Endodermal cell (in vitro differentiated cells): Measurements from ENCODE around the gene RAB38. TPM values are rescaled to one million over a fixed set of nuclear protein-coding genes. Genes with fewer than 3 reads are reported as not detected.

ENCODE experiments used
- DNase-seq: peaks from one replicate; pipeline ENCODE4 v3.0.0-alpha.2; 2017
- H3K27ac ChIP-seq: 2 replicates; pipeline ENCODE4 v1.5.1; 2013; ENCODE audit warnings: mild to moderate bottlenecking, low read depth, low read length, moderate library complexity
- H3K27me3 ChIP-seq: 2 replicates; pipeline ENCODE4 v1.6.1; 2013; ENCODE audit warnings: mild to moderate bottlenecking, low read length, moderate library complexity; ENCODE audit not compliant: insufficient read depth, control insufficient read depth, poor library complexity, severe bottlenecking
- H3K36me3 ChIP-seq: 2 replicates; pipeline ENCODE4 v1.7.0; 2013; ENCODE audit warnings: mild to moderate bottlenecking, low read length, moderate library complexity; ENCODE audit not compliant: control insufficient read depth, insufficient read depth
- H3K4me1 ChIP-seq: one replicate; pipeline ENCODE4 v1.7.0; 2013; ENCODE audit warnings: low read length; ENCODE audit not compliant: control insufficient read depth, insufficient read depth
- H3K4me3 ChIP-seq: 2 replicates; pipeline ENCODE4 v1.5.1; 2013; ENCODE audit warnings: mild to moderate bottlenecking, low read length, moderate library complexity
- H3K9ac ChIP-seq: 2 replicates; pipeline ENCODE4 v1.6.1; 2013; ENCODE audit warnings: mild to moderate bottlenecking, low read length, moderate library complexity; ENCODE audit not compliant: poor library complexity, severe bottlenecking; ENCODE audit errors: extremely low read depth
- H3K9me3 ChIP-seq: 2 replicates; pipeline ENCODE4 v1.6.1; 2013; ENCODE audit warnings: mild to moderate bottlenecking, low read length, moderate library complexity; ENCODE audit not compliant: control insufficient read depth
- H3K27ac Mint-ChIP-seq: 2 replicates; pipeline ENCODE4 v1.8.0; 2020; ENCODE audit warnings: mixed read lengths
- H3K27me3 Mint-ChIP-seq: 2 replicates; pipeline ENCODE4 v1.8.0; 2021; ENCODE audit warnings: mild to moderate bottlenecking, mixed read lengths; ENCODE audit not compliant: insufficient read depth
- H3K36me3 Mint-ChIP-seq: 2 replicates; pipeline ENCODE4 v1.8.0; 2020; ENCODE audit warnings: low read depth, mixed read lengths
- H3K4me1 Mint-ChIP-seq: 2 replicates; pipeline ENCODE4 v1.8.0; 2020; ENCODE audit warnings: mixed read lengths
- H3K4me3 Mint-ChIP-seq: 2 replicates; pipeline ENCODE4 v1.8.0; 2020; ENCODE audit warnings: mild to moderate bottlenecking, moderate library complexity, mixed read lengths
- H3K9me3 Mint-ChIP-seq: 2 replicates; pipeline ENCODE4 v1.8.0; 2020; ENCODE audit warnings: mild to moderate bottlenecking, mixed read lengths
- CTCF ChIP-seq: fragments of 200-600 bp; sonication (generic); conservative IDR thresholded peaks from 2 replicates; pipeline ENCODE4 v1.5.0; 2021; ENCODE audit warnings: antibody characterized with exemption, mild to moderate bottlenecking
- WGBS, 2 experiments: methylation state at CpG; one replicate each; pipeline versions ENCODE4 v1.1.5 to v1.1.7; 2013; ENCODE audit warnings: missing lambda C conversion rate in 2 of 2, mixed read lengths in 1 of 2; ENCODE audit not compliant: insufficient coverage in 1 of 2, insufficient read length in 1 of 2; 5-methylcytosine and 5-hydroxymethylcytosine counted together
- total RNA-seq, 2 donors: library from RNA; stranded (reverse); fragmentation: NEBNext Ultra II Directional in 1 of 2; extraction: Animal tissue kit (Norgen Biotek cat#: 25700) in 1 of 2; gene quantifications; 2 replicates in 1 of 2; 3 replicates in 1 of 2; pipeline ENCODE4 v1.2.1, GENCODE V29; 2021

RAB38 gene
- total RNA-seq, 2 donors from 2014 or later: 12.3 to 15.0 TPM

GRCh38 chr11:88114486-88115045 lies 60.7 kb downstream of the RAB38 start:
- no peaks in the 10 kb centered on the region for H3K27me3 Mint-ChIP-seq
- no peak overlapping the region for H3K4me3 Mint-ChIP-seq
- 88% methylated on average over 1 of the region's 1 CpG; no CpG with 5 or more reads in 1 of the 2 experiments for WGBS, 2 experiments
- H3K4me1 ChIP-seq: peaks cover 7% of the 10 kb centered on the region
- H3K4me3 ChIP-seq: no peak overlapping the region
- peaks cover 12% of the 10 kb centered on the region for H3K36me3 Mint-ChIP-seq
- peaks cover 2% of the 10 kb centered on the region for H3K9me3 Mint-ChIP-seq
- no peak for TF ChIP-seq CTCF
- no peaks in the 10 kb centered on the region for H3K27me3 ChIP-seq
- no peak overlapping the region for H3K27ac ChIP-seq
- H3K36me3 ChIP-seq: no peaks in the 10 kb centered on the region
- H3K9me3 ChIP-seq: no peaks in the 10 kb centered on the region
- H3K27ac Mint-ChIP-seq: no peak overlapping the region
- no peak for DNase-seq
- peaks cover 16% of the 10 kb centered on the region for H3K4me1 Mint-ChIP-seq
- H3K9ac ChIP-seq: no peak overlapping the region

GRCh38 chr11:88106666-88107065 lies 68.6 kb downstream of the RAB38 start:
- 94 to 95% methylated on average over 5 of the region's 5 CpGs for WGBS, 2 experiments
- no peak overlapping the region for H3K27ac ChIP-seq
- no peak overlapping the region for H3K4me3 Mint-ChIP-seq
- no peaks in the 10 kb centered on the region for H3K27me3 ChIP-seq
- peaks cover 5% of the 10 kb centered on the region for H3K4me1 Mint-ChIP-seq
- H3K36me3 ChIP-seq: no peaks in the 10 kb centered on the region
- no peak overlapping the region for H3K4me3 ChIP-seq
- peaks cover 30% of the 10 kb centered on the region for H3K36me3 Mint-ChIP-seq
- H3K27ac Mint-ChIP-seq: no peak overlapping the region
- DNase-seq: no peak
- no peak for TF ChIP-seq CTCF
- H3K4me1 ChIP-seq: no peaks in the 10 kb centered on the region
- H3K9ac ChIP-seq: no peak overlapping the region
- no peaks in the 10 kb centered on the region for H3K9me3 ChIP-seq
- H3K9me3 Mint-ChIP-seq: peaks cover 18% of the 10 kb centered on the region
- H3K27me3 Mint-ChIP-seq: no peaks in the 10 kb centered on the region

GRCh38 chr11:88105951-88106350 lies 69.3 kb downstream of the RAB38 start:
- Mint-ChIP-seq H3K27ac (no peak overlapping the region), H3K4me1 (peaks cover 5% of the 10 kb centered on the region), H3K27me3 (no peaks in the 10 kb centered on the region), H3K4me3 (no peak overlapping the region), H3K9me3 (peaks cover 18% of the 10 kb centered on the region), H3K36me3 (peaks cover 26% of the 10 kb centered on the region)
- DNase-seq: no peak
- H3K9me3 ChIP-seq: no peaks in the 10 kb centered on the region
- no peak overlapping the region for H3K9ac ChIP-seq
- no peaks in the 10 kb centered on the region for H3K36me3 ChIP-seq
- no peak for TF ChIP-seq CTCF
- 87% methylated on average over 2 of the region's 2 CpGs; no CpG with 5 or more reads in 1 of the 2 experiments for WGBS, 2 experiments
- H3K27me3 ChIP-seq: no peaks in the 10 kb centered on the region
- H3K4me3 ChIP-seq: no peak overlapping the region
- H3K4me1 ChIP-seq: no peaks in the 10 kb centered on the region
- no peak overlapping the region for H3K27ac ChIP-seq
